GM19023 (cell line): ENCODE measurements around the gene STRBP.

Experiments
- ATAC-seq: cut with Tn5 transposase; IDR thresholded peaks from one replicate; pipeline ENCODE4 v1.9.1; 2021; ENCODE audit warnings: mild to moderate bottlenecking, moderate library complexity; ENCODE audit not compliant: unreplicated experiment

Gene STRBP

GRCh38 chr9:123073441-123073840 is 194.9 kb downstream of the STRBP start:
- no peak for ATAC-seq

GRCh38 chr9:123072407-123072995 is 195.9 kb downstream of the STRBP start:
- ATAC-seq: no peak
